Neural progenitor cell (in vitro differentiated cells): ENCODE data around the gene EGFL6. TPM values are rescaled to one million over a fixed set of nuclear protein-coding genes. Genes with fewer than 3 reads are reported as not detected.

ENCODE experiments used
- DNase-seq: peaks from one replicate; pipeline ENCODE4 v3.0.0-alpha.2; 2016; ENCODE audit warnings: low spot score
- H2AFZ ChIP-seq: fragments of 200-600 bp; sonication (generic); replicated peaks from 2 replicates; pipeline ENCODE4 v1.6.1; 2016; ENCODE audit warnings: antibody characterized with exemption
- H3F3A ChIP-seq: fragments of 200-600 bp; sonication (generic); 2 replicates; pipeline ENCODE4 v1.6.1; 2016; ENCODE audit warnings: antibody characterized with exemption, low read depth
- H3K27ac ChIP-seq: fragments of 200-600 bp; sonication (generic); 2 replicates; pipeline ENCODE4 v1.5.1; 2016; ENCODE audit warnings: mild to moderate bottlenecking
- H3K27me3 ChIP-seq: fragments of 200-600 bp; sonication (generic); 2 replicates; pipeline ENCODE4 v1.6.1; 2016; ENCODE audit warnings: mild to moderate bottlenecking, moderate library complexity
- H3K36me3 ChIP-seq: fragments of 200-600 bp; sonication (generic); 2 replicates; pipeline ENCODE4 v1.5.1; 2016
- H3K4me1 ChIP-seq: fragments of 200-600 bp; sonication (generic); 2 replicates; pipeline ENCODE4 v1.6.1; 2016; ENCODE audit warnings: mixed run types
- H3K4me2 ChIP-seq: fragments of 200-600 bp; sonication (generic); 2 replicates; pipeline ENCODE4 v1.6.1; 2016
- H3K4me3 ChIP-seq: fragments of 200-600 bp; sonication (generic); 2 replicates; pipeline ENCODE4 v1.5.1; 2016
- H3K79me2 ChIP-seq: fragments of 200-600 bp; sonication (generic); 2 replicates; pipeline ENCODE4 v1.6.1; 2016; ENCODE audit warnings: low read depth
- H3K9ac ChIP-seq: fragments of 200-600 bp; sonication (generic); 2 replicates; pipeline ENCODE4 v1.6.1; 2016
- H3K9me3 ChIP-seq: fragments of 200-600 bp; sonication (generic); 2 replicates; pipeline ENCODE4 v1.5.1; 2016; ENCODE audit warnings: low read depth
- H4K20me1 ChIP-seq: fragments of 200-600 bp; sonication (generic); 2 replicates; pipeline ENCODE4 v1.6.1; 2016; ENCODE audit warnings: low read depth
- H3K27ac Mint-ChIP-seq: 3 replicates; pipeline ENCODE4 v1.8.0; 2021; ENCODE audit warnings: mixed read lengths
- H3K27me3 Mint-ChIP-seq: 2 replicates; pipeline ENCODE4 v1.8.0; 2022; ENCODE audit warnings: low read depth, mild to moderate bottlenecking, inconsistent platforms, moderate library complexity, mixed read lengths; ENCODE audit not compliant: insufficient read depth
- H3K36me3 Mint-ChIP-seq: 3 replicates; pipeline ENCODE4 v1.8.0; 2021; ENCODE audit warnings: mixed read lengths
- H3K4me1 Mint-ChIP-seq: 3 replicates; pipeline ENCODE4 v1.8.0; 2021; ENCODE audit warnings: mixed read lengths
- H3K4me3 Mint-ChIP-seq: 3 replicates; pipeline ENCODE4 v1.8.0; 2021; ENCODE audit warnings: mild to moderate bottlenecking, moderate library complexity, mixed read lengths
- H3K9me3 Mint-ChIP-seq: 3 replicates; pipeline ENCODE4 v1.8.0; 2020; ENCODE audit warnings: mixed read lengths
- EZH2 ChIP-seq: fragments of 200-600 bp; sonication (generic); IDR thresholded peaks from 2 replicates; pipeline ENCODE4 v1.6.1; 2017; ENCODE audit warnings: antibody characterized with exemption, mild to moderate bottlenecking, moderate library complexity
- EZH2phosphoT487 ChIP-seq: fragments of 200-600 bp; sonication (generic); IDR thresholded peaks from 2 replicates; pipeline ENCODE4 v1.6.1; 2017; ENCODE audit warnings: antibody characterized with exemption
- total RNA-seq: library from RNA; depleted of rRNA; stranded (reverse); fragments of >200 nt; gene quantifications from 2 replicates; pipeline ENCODE4 v1.2.3, GENCODE V29; 2015; ENCODE audit warnings: low replicate concordance
- TF ChIP-seq, protein P1 (sequence below): fragments of 200-600 bp; sonication (generic); IDR thresholded peaks from 2 replicates; pipeline ENCODE4 v1.5.1; 2017; ENCODE audit warnings: antibody characterized with exemption, mild to moderate bottlenecking

EGFL6 gene
- total RNA-seq, 1 donor from 2014 or later = 1.2 TPM

DNA sequence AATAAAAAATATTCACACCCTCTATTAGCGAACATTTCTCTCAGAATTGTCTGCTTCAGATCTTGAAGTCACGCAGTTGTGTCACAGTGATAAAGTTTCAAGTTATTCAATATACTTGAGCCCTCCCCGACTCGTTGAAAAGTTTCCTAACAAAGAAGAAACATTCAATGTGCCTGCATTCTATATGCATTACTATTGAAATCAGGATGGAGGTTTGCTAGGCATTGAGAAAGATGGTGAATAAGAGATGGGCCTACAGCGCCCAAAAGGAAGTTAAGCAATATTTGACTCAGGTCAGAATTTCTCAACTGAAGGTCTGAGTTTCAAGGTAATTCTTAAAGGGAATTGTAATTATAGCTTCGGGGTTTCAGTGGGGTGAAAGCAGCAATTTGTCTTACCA lies 89.7 kb downstream of the EGFL6 start:
- Histone ChIP-seq H4K20me1 (no peaks in the 10 kb centered on the region), H3K4me3 (no peak overlapping the region), H3K9me3 (no peaks in the 10 kb centered on the region), H3K4me1 (no peaks in the 10 kb centered on the region), H2AFZ (peak overlapping the region; percentile 95), H3K4me2 (no peak overlapping the region), H3F3A (peaks cover 1% of the 10 kb centered on the region), H3K27ac (no peak overlapping the region), H3K36me3 (peaks cover 4% of the 10 kb centered on the region), H3K27me3 (no peaks in the 10 kb centered on the region), H3K79me2 (no peaks in the 10 kb centered on the region), H3K9ac (no peak overlapping the region)
- Mint-ChIP-seq H3K9me3 (no peaks in the 10 kb centered on the region), H3K4me1 (peaks cover 8% of the 10 kb centered on the region), H3K36me3 (no peaks in the 10 kb centered on the region), H3K27me3 (no peaks in the 10 kb centered on the region), H3K27ac (peak overlapping the region; percentile 55), H3K4me3 (no peak overlapping the region)
- no peak for DNase-seq
- TF ChIP-seq EZH2 (no peak), EZH2phosphoT487 (no peak)
- TF ChIP-seq, protein P1, sequence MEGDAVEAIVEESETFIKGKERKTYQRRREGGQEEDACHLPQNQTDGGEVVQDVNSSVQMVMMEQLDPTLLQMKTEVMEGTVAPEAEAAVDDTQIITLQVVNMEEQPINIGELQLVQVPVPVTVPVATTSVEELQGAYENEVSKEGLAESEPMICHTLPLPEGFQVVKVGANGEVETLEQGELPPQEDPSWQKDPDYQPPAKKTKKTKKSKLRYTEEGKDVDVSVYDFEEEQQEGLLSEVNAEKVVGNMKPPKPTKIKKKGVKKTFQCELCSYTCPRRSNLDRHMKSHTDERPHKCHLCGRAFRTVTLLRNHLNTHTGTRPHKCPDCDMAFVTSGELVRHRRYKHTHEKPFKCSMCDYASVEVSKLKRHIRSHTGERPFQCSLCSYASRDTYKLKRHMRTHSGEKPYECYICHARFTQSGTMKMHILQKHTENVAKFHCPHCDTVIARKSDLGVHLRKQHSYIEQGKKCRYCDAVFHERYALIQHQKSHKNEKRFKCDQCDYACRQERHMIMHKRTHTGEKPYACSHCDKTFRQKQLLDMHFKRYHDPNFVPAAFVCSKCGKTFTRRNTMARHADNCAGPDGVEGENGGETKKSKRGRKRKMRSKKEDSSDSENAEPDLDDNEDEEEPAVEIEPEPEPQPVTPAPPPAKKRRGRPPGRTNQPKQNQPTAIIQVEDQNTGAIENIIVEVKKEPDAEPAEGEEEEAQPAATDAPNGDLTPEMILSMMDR = no peak

DNA sequence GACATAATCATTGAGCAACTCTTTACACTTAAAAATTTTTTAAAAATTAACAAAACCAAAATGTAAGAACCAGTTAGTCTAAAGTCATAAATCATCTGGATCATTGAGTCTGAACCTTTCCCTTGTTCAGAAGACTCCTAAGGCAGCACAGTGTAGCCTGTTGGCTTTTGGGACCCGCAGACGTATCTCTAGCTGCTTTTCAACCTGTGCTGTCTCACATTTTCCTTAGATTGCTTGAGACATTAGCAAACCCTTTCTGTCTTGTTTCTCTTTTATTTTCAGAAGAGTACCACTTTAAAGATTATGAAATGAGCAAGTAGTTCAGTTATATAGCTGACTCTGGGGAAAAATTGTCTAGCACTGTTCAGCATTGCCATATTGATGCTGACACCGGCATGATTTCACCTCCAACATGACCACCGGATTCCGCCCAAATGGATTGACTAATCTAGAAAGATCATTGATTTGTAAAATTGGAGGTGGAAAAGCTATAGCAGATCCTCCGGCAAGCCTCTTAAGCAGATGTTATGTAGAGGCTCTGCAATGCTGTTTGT lies 92.4 kb downstream of the EGFL6 start:
- no peaks in the 10 kb centered on the region for H3K36me3 Mint-ChIP-seq
- Histone ChIP-seq H3K36me3 (peaks cover 4% of the 10 kb centered on the region), H2AFZ (no peak overlapping the region), H3K4me3 (no peak overlapping the region), H3K27ac (no peak overlapping the region), H3F3A (no peaks in the 10 kb centered on the region), H3K4me2 (no peak overlapping the region), H3K27me3 (no peaks in the 10 kb centered on the region), H3K9me3 (no peaks in the 10 kb centered on the region), H3K4me1 (no peaks in the 10 kb centered on the region), H3K79me2 (no peaks in the 10 kb centered on the region), H4K20me1 (no peaks in the 10 kb centered on the region), H3K9ac (no peak overlapping the region)
- H3K27ac Mint-ChIP-seq = no peak overlapping the region
- H3K4me1 Mint-ChIP-seq = peaks cover 8% of the 10 kb centered on the region
- no peaks in the 10 kb centered on the region for H3K9me3 Mint-ChIP-seq
- H3K27me3 Mint-ChIP-seq = no peaks in the 10 kb centered on the region
- H3K4me3 Mint-ChIP-seq = no peak overlapping the region
- TF ChIP-seq EZH2phosphoT487 = no peak
- TF ChIP-seq, protein P1 = no peak
- no peak for TF ChIP-seq EZH2
- no peak for DNase-seq

DNA sequence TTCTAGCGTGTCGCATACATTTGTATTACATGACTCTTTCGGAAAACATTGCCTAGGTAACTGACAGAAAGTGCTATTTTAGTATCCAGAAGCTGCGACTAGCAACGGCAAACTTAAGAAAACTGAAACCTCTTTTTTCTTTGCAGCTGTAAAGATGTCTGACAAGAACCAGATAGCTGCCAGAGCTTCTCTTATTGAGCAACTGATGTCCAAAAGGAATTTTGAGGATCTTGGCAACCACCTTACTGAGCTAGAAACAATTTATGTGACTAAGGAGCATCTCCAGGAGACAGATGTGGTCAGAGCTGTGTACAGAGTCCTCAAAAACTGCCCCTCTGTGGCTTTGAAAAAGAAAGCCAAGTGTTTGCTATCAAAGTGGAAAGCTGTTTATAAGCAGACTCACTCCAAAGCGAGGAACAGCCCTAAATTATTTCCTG lies 93.0 kb downstream of the EGFL6 start:
- no peak overlapping the region for H3K27ac ChIP-seq
- H3K27me3 Mint-ChIP-seq = no peaks in the 10 kb centered on the region
- DNase-seq = no peak
- H3K4me3 Mint-ChIP-seq = no peak overlapping the region
- H3K4me1 ChIP-seq = no peaks in the 10 kb centered on the region
- TF ChIP-seq, protein P1 = no peak
- TF ChIP-seq EZH2phosphoT487 (no peak), EZH2 (no peak)
- no peaks in the 10 kb centered on the region for H3F3A ChIP-seq
- H3K9ac ChIP-seq = no peak overlapping the region
- H3K36me3 Mint-ChIP-seq = no peaks in the 10 kb centered on the region
- no peak overlapping the region for H3K27ac Mint-ChIP-seq
- H3K79me2 ChIP-seq = no peaks in the 10 kb centered on the region
- H2AFZ ChIP-seq = no peak overlapping the region
- H3K9me3 ChIP-seq = no peaks in the 10 kb centered on the region
- peaks cover 8% of the 10 kb centered on the region for H3K4me1 Mint-ChIP-seq
- no peak overlapping the region for H3K4me2 ChIP-seq
- H3K9me3 Mint-ChIP-seq = no peaks in the 10 kb centered on the region
- H4K20me1 ChIP-seq = no peaks in the 10 kb centered on the region
- no peak overlapping the region for H3K4me3 ChIP-seq
- peaks cover 4% of the 10 kb centered on the region for H3K36me3 ChIP-seq
- no peaks in the 10 kb centered on the region for H3K27me3 ChIP-seq
